ENCODE data around the gene SBNO2. TPM values are rescaled to one million over a fixed set of nuclear protein-coding genes. Genes with fewer than 3 reads are reported as not detected.

Gene SBNO2
- total RNA-seq, 2 donors from 2014 or later, result 14.7 to 17.7 TPM

GRCh38 chr19:1069009-1069779 is 104.9 kb downstream of the SBNO2 start:
- peak overlapping the region in 1 of 2 donors; percentile 16 for H3K27ac ChIP-seq
- peaks cover 0 to 44% of the 10 kb centered on the region in 2 donors for H3K4me1 ChIP-seq
- peak overlapping the region in 1 of 2 donors; percentile 48 for H3K4me3 ChIP-seq
- no peaks in the 10 kb centered on the region for H3K9me3 ChIP-seq
- H3K27me3 ChIP-seq, result peaks cover 11 to 22% of the 10 kb centered on the region in 2 donors
- peak; percentile 71 for DNase-seq (ENCODE audit: low spot score)
- no peak for TF ChIP-seq CTCF (IDR thresholded peaks at IDR 0.05)
- no peaks in the 10 kb centered on the region for H3K36me3 ChIP-seq

GRCh38 chr19:1068009-1069001 is 105.8 kb downstream of the SBNO2 start:
- no peak for TF ChIP-seq CTCF (IDR thresholded peaks at IDR 0.05)
- Histone ChIP-seq H3K4me1 (peaks cover 0 to 44% of the 10 kb centered on the region in 2 donors), H3K27ac (peak overlapping the region; percentile 41 to 48), H3K36me3 (no peaks in the 10 kb centered on the region), H3K4me3 (peak overlapping the region; percentile 26 to 48), H3K27me3 (peaks cover 11 to 22% of the 10 kb centered on the region in 2 donors), H3K9me3 (no peaks in the 10 kb centered on the region)
- no peak for DNase-seq (ENCODE audit: low spot score)

DNA sequence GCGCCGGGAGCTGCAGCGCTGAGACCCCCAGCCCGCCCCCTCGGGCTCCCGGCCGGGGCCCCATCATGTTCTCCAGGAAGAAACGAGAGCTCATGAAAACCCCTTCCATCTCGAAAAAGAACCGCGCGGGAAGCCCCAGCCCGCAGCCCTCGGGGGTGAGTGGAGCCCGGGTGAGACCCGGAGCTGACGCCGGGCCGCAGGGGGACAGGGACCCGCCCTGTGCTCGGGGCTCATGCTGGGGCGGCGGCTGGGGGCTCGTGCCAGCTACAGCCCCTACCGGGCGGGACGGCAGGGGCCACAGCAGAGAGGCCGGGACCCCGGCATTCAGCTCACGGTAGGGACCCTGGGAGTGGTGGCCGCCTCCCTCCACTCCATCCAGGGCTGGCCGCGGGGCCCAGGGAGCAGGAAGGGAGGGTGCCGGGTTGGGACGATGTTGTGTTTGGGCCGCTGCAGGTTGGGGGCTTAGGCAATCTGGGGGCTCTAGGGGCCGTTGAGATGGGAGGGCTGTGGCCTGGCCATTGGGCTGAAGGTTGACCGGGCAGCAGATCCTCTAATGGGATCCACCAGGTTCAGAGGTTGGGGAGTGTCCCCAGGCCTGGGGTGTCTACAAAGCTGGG is 106.6 kb downstream of the SBNO2 start:
- Histone ChIP-seq H3K27ac (peak overlapping the region; percentile 12 to 48), H3K9me3 (no peaks in the 10 kb centered on the region), H3K4me1 (peaks cover 0 to 44% of the 10 kb centered on the region in 2 donors), H3K36me3 (no peaks in the 10 kb centered on the region), H3K27me3 (peaks cover 11 to 22% of the 10 kb centered on the region in 2 donors), H3K4me3 (peak overlapping the region; percentile 26 to 48)
- TF ChIP-seq CTCF (IDR thresholded peaks at IDR 0.05), result no peak
- DNase-seq (ENCODE audit: low spot score), result no peak

- Histone ChIP-seq H3K4me3 (peak within 1 kb of the TSS; percentile 26 to 48), H3K27ac (peak within 1 kb of the TSS; percentile 12 to 48), H3K4me1 (peaks cover 0 to 44% of the 10 kb centered on the region in 2 donors), H3K9me3 (no peaks in the 10 kb centered on the region), H3K36me3 (no peaks in the 10 kb centered on the region), H3K27me3 (peaks cover 11 to 22% of the 10 kb centered on the region in 2 donors)
- no peak for DNase-seq (ENCODE audit: low spot score)
- TF ChIP-seq CTCF (IDR thresholded peaks at IDR 0.05), result no peak
Observed at GRCh38 chr19:1066748-1067340, 107.2 kb downstream of the SBNO2 start, which contains the start of gene ARHGAP45. ARHGAP45 (plus strand) TSS chr19:1067167; CDS start chr19:1067406, 239 bp downstream.

GRCh38 chr19:1066251-1066747 is 107.8 kb downstream of the SBNO2 start:
- Histone ChIP-seq H3K9me3 (no peaks in the 10 kb centered on the region), H3K36me3 (no peaks in the 10 kb centered on the region), H3K4me1 (peaks cover 0 to 39% of the 10 kb centered on the region in 2 donors), H3K27ac (no peak overlapping the region), H3K27me3 (peaks cover 11 to 22% of the 10 kb centered on the region in 2 donors), H3K4me3 (peak overlapping the region in 1 of 2 donors; percentile 48)
- DNase-seq (ENCODE audit: low spot score), result no peak
- no peak for TF ChIP-seq CTCF (IDR thresholded peaks at IDR 0.05)
